Stimulated activated CD8-positive, alpha-beta memory T cell treated with anti-CD3 and anti-CD28 coated beads, Interleukin-15, amount 100 ng/mL, for 4 hours (primary cell): ENCODE results near the gene SUGP1.

Experiments used
- DNase-seq, 2 donors: peaks; one replicate each; pipeline ENCODE4 v3.0.0-alpha.2; 2020; ENCODE audit warnings: low read depth in 2 of 2

Gene SUGP1

DNA sequence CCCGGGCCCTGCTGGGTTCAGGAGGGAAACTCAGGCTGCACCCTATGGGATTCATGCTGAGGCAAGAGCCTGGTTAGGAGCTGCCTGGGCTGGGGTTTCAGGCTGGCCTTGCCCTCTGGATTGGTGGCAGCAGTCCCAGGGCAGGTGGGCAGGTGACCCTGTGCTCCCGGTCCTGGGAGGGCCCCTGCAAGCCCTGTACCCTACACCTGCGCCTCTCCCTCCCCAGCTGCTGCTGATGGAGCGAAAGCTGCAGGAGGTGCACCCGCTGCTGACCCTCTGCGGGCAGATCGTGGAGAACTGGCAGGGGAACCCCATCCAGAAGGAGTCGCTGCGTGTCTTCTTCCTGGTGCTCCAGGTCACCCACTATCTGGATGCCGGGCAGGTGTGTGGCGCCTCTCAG lies 20.7 kb upstream of the SUGP1 start:
- no peak for DNase-seq

DNA sequence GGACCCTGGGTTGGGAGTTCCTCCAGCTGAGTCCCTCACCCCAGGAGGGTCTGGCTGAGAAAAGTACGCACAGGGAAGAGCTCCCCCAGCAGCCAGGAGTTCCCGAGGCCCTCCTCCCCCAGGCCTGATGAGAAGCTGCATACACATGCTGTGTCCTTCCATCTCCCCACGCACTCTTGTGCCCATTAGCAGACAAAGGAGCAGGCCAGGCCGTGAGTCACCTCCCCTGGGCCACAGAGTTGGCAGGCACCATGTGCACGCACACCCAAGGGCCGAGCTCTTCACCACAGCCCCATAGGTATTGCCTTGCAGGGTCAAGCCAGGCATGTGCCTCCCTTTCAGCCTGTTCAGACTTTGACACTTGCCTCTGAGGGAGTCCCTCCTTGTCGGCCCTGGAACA lies 17.8 kb upstream of the SUGP1 start:
- no peak for DNase-seq

DNA sequence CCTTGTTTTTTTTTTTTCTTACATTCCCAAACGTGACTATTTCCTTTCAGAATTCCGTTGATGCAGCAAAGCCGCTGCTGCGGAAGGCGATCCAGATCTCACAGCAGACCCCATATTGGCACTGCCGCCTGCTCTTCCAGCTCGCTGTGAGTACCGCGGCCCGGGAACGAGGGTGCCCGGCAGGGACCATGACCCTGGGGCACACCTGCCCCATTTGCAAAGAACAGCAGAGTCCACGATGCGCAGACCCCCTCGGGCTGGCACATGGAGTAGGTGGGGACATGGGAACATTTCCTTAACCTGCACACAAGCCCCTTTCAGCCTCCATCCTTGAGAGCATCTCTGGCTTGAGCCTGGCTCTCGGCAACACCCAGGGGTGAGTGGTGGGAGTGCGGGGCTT lies 16.8 kb upstream of the SUGP1 start:
- no peak for DNase-seq

DNA sequence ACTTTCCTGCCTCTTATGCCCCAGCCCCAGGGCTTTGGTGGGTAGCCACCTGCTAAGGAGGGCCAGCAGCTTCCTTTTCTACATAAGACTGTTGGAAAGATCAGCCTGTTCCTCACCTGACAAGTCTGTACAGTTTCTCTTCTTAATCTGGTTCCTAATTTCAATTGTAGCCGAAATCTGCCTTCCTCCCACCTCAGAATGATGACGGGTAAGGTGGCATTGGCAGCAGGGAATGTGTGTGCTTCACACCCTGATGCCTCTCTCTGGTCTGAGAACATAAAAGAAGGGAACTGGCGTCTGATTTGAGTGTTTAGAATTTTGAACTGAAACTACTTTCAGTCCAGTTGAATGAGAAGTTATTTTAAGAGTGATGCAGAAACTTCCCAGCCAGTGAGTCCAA lies 16.3 kb upstream of the SUGP1 start:
- DNase-seq = no peak

DNA sequence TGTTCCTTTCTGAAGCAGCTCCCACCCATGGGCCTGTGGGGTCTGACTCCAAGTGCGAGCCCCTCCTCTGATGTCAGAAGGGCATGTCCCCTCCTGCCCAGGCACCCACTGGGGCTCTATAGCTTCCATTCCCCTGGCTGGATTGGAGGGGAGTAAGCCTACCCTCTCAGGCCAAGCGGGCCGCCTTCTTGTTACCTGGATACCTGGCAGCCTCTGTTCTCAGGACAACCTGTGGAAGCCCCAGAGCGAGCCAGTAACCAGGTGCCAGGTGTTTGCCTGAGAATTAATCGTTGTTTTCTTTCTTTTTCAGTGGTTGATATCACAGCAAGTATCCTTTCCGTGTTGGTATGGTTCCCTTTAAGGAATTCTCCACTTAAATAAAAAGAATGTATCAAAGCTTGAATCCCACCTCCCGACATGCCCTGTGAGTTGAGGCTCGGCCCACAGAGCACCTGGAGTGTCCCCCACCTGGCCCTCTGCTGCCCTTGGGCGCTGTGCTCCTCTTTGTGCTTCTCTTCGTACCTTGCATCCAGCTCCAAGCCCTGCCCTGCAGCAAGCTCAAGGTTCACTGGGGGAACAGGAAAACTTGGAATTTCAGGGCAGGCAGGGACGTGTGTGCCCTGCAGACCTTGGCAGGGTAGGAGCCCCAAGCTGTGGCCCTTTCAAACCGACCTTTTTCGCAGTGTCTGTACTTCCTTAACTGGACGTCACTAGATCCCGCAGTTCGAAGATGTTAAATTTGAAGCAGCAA lies 15.3 kb upstream of the SUGP1 start:
- DNase-seq = no peak

DNA sequence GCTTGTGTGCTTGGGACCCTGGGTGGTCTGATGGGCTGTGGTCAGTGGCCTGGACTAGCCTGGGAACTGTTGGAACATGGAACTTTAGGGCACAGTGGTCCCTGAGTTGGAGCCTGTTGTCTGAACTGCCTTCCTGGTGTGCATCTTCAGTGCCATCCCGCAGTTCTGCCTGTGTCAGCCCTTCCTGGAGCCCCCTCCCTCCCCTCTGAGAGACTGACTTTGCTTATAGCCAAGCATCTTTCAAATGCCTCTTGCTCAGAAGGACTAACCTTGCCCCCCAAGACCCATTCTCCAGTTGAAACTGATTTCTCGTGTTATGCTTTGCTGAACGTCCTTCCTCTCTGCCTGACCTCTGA lies 14.7 kb upstream of the SUGP1 start:
- no peak for DNase-seq

DNA sequence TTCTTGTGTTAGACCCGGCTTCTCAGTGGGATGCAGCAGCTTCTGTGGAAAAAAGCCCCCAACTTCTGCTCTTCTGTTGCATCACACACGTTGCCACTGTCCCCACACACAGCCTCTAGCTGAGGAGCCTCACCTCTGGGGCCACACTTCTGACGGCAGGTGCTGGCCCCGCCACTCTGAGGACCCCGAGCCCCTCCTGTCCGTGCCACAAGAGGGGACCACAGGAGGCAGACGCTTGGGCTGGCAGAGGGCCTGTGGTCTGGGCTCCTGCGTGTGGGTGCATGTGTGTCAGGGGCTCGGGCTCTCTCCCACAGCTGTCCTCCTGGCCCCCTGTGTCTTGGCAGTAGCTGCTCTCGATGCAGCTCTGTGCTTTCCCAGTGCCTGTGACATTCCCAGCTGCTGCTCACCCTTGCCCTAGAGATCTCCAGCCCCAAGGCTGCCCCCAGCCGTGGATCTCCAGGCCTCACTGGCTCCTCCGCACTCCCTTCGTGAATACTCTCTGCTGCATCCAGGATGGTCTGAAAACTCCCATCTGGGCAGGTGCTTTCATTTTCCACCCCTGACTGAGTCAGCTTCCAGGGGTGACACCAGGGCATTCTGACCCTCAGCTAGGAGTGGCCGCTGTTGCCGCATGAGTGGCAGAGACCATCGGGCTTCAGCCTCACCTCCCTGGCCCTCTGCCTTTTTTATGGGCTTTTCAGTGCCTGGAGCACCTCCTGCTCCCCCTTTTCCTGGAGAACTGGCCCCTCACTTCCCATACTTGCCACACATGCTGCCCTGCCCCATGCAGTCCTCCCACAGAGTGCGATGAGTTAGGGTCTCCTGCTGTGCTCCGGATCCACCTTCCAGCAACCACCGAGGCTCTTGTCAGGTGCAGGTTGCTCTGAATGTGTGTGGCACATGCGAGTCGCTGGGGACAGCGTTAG lies 14.0 kb upstream of the SUGP1 start:
- DNase-seq = no peak

DNA sequence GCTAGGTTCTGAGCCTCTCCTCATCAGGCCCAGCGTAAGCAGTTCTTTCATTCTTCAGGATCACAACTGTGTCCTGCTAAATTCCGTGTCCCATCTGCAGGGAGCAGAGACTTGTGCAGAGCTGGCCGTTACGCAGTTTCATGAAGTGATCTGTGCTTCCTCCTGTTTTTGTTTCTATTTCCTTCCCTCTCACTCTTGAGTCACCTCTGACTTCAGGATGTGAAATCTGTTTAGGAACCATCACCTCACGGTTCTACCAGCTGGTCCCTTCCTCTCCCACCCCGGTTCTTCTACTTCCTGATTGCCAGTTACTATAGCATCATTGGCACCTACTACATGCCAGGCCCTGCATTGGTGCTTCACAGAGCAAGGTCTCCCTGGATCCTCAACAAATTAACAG lies 8.8 kb upstream of the SUGP1 start:
- no peak for DNase-seq

DNA sequence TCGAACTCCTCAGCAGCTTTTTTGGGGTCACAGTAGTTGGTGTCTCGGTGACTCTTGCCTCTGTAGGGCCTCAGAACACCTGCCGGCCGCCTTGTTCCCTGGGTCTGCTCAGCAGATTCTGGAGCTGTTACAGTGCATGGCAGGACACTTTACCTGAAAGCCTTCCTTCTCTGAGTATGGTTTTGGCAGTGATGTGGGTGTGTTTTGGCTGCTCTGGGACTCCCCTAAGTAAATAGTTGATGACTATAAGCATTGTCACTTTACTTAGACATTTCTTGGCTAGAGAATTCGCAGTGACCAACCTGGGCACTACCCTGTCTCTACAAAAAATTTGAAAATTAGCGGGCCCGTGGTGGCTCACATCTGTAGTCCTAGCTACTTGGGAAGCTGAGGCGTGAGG lies 7.4 kb upstream of the SUGP1 start:
- DNase-seq = no peak

DNA sequence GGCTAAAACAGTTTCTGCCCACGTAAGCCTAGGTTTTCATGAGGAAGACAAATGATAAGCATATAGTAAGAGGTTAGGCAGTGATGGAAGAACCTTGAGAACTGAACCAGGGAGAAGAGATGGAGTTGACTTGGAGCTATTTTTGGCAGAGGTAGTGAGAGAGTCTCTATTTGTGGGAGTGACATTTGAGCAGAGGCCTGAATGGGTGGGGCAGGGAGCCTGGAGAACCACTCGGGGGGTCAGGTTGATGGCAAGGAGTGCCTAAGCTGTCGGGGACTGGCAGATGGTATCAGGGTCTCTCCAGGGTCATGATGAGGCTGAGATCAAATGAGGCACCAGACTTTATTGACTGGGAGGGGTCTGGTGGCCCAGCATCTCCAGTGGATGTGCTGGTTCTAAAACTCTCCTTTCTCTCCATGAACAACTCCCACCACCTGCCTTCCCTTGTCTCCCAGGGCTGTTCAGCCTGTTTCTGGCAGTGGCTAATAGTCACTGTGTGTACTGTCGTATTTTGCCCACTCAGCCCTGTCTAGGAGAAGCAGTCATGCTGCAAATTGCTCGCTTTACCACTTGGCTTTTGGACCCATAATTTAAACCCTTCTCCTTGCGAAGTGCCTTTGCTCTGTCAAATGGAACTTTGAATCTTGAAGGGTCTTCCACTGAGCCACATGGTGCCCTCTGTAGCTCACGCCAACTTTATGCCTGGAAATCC lies 3.9 kb upstream of the SUGP1 start:
- DNase-seq = no peak

DNA sequence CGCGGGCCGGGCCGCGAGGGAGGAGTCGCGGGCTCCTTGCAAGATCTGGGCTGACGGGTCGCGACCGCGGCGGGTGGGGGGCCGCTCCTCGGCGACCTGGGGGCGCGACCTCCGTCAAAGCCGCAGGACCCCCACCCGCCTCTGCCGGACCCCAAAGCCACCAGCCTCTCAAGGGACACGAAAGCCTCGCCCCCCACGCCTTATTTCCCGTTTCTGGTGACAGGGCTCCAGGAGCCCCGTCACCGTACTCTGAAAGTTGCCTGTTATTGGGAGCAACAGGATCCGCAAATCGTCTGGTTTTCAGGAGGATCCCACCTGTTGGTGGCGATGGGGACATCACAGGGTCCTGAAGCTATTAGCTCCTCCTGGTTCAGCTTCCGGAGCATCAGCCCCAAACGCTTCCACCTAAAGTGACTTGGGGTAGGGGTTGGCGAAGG lies 850 bp upstream of the SUGP1 start:
- DNase-seq = no peak

DNA sequence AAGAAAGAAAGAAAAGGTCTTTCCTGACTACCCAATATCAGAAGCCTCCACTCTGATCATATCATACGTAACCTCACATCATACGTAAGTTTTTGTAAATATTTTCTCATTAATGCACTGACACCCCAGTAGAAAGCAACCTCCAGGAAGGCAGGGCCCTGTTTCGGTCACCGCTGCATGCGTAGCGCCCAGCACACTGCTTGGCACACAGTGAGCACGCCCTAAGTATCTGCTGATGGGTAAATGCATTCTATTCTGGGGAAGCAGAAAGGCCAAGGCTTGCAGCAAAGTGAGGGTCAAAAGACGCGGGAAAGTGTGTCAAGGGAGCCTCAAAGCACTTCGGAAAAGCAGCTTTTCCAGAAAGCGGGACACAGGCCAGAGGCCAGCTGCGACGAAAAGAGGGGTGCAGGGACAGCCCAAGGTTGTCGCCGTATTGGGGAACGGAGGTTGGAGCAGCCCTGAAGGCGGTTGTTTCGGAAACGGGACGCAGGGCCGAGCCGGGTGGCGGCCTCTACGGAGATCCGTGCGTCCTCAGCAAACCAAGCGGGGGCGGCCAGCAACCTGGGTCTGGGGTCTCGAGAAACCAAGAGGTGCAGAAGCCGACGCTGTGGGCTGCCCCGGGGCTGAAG lies 463 bp downstream of the SUGP1 start:
- no peak for DNase-seq

DNA sequence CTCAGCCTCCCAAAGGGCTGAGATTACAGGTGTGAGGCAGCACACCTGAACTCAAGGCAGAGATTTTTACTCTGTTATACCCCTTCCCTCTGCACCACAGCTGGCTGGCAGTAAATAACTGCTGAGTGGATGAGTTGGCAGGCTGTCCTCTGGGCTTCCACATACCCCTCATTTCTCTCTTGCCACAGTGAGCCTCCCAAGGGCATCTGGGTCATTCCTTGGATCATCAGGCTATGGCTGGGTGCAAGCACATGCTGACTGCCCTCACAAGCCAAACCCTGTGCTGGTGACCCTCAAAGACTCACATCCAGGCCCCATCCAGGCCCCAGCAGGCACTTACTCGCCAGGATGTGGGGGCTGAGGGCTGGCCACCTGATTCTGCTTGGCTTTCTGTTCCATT lies 4.2 kb downstream of the SUGP1 start:
- DNase-seq = no peak

DNA sequence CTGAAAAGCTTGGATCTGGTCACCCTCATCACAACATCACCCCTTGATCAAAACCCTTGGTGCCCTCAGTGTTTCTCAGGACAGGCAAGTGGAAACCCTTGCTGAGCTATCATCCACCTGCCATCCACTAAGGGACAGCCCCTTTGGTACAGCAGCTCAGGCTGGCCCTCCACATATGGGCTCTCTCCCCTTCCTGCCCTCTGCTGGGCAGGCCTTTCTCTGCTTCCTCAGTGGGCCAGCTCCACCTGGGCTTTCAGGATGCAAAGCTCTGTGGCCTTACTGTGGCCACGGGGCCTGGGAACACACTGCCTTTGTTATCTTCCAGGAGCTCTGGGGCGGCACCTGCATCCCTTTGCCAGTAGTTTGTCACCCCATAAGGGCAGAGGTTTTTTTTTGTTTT lies 4.9 kb downstream of the SUGP1 start:
- DNase-seq = no peak

DNA sequence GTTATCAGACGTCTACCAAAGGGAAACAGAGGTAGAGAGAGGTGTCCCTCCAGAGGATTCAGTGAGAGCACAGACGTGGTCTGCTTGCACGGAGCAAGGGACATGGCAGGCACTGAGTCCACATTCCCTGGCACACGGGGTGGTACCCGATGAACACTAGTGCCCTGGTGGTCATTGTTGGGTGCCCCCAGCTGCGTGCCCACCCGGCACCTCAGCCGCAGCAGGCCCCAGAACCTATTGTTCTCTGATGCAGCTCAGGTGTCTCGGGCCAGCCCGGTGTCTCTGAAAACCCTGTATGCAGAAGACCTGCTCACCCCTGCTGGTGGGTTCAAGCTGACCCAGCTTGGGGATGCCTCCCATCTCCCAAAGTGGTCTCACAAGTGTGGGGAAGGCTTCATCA lies 11.9 kb downstream of the SUGP1 start:
- no peak for DNase-seq

DNA sequence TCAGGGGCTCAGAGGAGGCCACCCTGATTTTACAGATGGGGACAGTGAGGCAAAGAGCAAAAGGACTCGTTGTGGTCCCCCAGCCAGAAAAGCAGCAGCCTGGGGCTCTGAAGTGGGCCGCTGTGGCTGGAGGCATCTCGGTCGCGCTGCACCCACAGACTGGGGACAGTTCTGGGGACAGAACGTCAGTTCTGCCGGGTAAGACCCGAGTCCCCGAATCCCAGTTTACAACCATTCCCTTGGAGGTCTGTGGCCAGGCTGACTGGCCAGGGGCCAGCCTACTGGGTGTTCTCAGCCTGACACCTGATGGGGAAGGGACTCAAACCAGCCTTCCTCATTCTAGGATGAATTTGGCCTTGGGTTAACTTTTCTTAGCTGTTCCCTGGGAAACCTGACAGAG lies 14.1 kb downstream of the SUGP1 start:
- DNase-seq = no peak

DNA sequence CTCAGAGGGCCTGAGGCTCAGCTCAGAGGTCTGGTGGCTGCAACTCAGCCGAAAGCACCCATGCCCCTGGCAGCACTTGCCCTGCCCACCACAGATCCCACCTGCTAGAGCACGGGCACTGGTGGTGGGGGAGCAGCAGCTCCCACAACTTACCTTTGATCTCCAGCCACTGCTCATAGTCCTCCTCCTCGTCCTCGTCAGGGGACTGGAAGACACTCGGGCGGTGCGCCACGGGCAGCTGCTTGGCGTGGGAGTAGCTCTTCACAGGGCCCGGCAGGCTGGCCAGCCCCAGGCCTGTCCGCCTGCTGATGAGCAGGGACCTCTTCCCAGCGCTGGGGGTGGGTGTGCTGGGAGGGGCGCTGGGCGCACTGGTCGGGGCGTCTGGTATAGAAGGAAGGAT lies 14.6 kb downstream of the SUGP1 start:
- DNase-seq = no peak

DNA sequence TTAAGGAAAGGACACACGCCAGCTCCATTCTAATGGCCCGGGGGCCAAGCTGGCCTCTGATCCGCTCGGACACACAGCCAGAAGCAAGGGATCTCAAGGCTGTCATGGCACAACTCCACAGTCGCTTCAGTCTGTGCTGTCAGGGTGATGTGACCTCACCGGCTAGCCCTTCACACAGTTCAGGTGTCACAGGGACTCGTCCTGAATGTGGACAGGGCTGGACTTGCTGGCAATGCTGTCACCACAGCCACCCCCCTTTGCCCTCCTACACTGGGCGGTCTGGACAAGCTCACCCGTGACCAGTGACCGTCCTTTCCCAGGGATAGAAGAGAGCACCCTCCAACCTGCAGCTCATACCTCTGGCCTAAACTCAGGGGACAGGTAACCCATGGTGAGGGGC lies 15.2 kb downstream of the SUGP1 start:
- no peak for DNase-seq

DNA sequence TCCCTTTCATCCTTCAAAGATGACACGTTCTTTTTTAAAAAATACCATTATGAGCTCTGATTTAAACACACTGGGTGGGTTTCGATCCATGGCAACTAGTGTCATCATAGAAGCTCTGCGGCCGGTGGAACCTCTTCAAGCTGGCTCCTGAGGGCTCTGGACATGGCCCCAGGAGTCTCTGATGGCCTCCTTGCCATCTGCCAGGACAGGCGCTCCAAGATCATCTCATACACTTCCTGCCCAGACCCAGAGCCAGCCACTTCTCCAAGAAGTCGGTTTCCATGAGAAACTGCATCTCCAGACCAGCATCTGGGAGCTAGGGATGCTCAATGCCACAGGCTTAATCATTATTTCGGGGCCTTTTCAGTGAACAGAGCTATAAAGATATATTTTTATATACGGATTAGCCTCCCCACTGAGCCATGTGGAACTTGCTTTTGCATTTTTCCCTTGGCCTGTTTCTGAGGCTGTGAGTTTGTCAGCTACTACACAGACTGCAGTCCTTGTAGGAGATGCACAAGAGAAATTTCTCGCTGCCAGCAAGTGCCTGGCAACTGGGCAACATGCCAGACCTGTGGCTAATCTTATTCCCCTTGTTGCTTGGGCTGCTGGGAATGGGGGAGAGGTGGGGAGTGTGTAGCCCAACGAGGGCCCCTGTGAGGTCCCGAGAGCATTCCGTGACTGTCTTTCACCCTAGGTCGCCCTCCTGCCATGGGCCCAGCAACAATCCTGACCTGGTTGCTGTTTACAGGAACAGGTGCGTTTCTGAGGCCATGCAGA lies 15.9 kb downstream of the SUGP1 start:
- no peak for DNase-seq

DNA sequence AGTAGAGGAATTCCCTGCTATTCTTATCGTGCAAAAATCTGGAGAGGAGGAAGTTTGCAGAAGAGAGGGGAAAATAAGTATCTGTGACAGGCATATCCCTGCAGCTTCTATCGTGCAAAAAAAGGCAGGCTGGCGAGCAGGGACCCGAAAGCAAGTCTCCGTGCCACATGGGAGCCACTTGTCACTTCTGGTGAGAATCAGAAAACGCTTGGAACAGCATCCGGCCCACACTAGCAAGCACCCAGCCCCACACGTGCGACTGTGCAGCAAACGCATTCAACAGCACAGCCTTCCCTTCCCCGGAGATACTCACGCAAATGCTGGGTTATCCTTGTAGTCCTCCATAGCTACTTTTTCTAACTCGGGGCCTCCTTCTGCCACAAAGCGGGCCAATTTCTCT lies 16.9 kb downstream of the SUGP1 start:
- DNase-seq = no peak

DNA sequence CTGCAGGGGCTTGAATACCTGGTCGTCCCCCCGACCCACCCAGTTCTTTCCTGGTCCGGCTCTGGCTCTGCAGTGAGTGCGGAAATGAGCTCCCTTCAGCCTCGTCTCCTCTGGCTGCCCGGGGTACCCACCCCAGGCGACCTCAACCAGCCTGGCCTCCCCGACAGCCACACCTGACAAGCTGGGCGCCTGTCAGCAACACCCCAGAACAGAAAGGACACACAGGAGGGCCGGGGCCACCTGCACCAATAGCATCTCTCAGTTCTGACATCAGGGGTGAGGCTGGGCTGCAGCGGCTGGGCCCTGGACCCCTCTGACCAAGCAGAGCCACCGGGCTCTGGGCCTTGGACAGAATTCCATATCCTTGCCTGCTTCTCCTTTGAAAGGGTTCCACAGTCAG lies 19.7 kb downstream of the SUGP1 start:
- no peak for DNase-seq
